OCI-M2 (cell line): Measurements from ENCODE around the gene CAMK4.
"Not testable (repeated sequence)": the region's sequence is repeated elsewhere in the genome, so short reads cannot be mapped to it uniquely, and the experiment has no call there.

Experiments
- DNase-seq: peaks from one replicate; lab custom pipeline; 2025; ENCODE audit not compliant: unreplicated experiment; lab: John Stamatoyannopoulos, UW

CAMK4 gene

DNA sequence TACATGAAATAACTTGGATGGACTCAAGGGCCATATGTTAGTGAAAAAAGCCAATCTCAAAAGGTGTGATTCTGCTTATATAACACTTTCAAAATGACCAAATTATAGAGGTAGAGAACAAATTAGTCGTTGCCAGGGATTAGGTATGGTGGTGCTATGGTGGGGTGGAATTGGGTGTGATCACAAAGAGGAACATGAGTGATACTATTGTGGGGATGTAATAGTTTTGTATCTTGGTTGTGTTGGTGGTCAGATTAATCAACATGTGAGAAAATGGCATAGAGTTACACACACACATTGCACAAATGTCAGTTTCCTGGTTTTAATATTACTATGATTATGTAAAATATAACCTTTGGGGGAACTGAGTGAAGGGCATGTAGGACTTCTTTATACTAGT lies 31.9 kb downstream of the CAMK4 start:
- no peak for DNase-seq

DNA sequence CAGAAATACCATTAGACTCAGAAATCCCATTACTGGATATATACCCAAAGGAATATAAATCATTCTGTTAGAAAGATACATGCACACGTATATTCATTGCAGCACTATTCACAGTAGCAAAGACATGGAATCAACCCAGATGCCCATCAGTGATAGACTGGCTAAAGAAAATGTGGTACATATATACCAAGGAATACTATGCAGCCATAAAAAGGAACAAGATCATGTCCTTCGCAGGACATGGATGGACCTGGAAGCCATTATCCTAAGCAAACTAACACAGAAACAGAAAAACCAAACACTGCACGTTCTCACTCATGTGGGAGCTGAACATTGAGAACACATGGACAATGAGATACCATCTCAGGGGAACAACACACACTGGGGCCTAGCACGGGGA lies 33.4 kb downstream of the CAMK4 start:
- DNase-seq = not testable (repeated sequence)

DNA sequence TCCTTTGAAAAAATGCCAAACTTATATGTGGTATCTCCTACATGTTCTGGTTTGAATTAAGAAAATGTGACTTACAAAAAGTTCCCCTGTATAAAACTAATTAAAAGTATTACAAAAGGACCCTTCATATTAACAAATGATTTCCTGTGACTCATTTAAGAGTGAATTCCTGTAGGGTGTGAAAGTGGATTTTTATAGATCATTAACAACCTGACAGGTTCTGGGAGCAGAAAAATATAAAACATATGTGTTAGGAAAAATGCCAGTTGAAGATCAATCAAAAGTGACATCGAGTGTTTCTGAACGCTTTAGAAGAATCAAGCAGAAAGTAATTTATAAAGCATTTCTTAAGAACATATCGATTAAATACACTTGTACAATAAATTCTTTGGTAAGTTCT lies 35.5 kb downstream of the CAMK4 start:
- no peak for DNase-seq

DNA sequence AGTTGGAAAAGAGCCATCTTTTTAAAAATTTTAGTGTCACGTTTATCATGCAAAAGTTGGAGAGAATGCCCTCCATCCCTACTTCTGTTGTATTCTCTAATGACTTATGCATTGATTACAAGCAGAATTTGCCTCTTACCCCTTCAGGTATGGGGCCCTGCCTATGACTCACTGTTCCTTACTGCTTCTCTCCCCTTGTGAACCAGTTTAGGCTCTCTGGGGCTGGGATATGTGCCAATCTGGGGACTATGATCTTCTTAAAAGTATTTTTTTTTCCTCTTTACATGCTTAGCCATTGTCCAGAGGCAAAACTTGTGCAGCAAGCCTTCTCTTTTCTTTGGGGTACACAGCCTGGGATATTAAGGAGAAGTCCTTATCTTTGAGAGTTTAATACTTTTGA lies 37.4 kb downstream of the CAMK4 start:
- DNase-seq = no peak

DNA sequence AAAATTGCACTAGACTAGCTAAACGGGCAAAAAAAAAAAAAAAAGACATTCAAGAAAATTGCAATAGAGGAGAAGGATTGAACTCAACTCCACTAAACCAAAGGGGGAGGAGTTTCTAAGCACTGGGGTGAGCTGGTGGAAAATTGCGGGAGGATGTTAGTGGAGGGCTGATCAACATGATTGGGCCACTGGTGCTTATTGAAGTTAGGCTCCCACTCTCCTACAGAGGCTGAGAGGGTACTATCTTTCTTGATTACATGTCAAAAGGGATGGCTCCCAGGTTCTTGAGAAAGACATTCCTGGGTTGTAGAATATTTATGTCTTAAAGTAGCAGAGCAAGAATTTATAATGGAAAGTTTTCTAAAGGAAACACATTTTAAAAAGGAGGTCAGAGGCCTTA lies 38.0 kb downstream of the CAMK4 start:
- no peak for DNase-seq

DNA sequence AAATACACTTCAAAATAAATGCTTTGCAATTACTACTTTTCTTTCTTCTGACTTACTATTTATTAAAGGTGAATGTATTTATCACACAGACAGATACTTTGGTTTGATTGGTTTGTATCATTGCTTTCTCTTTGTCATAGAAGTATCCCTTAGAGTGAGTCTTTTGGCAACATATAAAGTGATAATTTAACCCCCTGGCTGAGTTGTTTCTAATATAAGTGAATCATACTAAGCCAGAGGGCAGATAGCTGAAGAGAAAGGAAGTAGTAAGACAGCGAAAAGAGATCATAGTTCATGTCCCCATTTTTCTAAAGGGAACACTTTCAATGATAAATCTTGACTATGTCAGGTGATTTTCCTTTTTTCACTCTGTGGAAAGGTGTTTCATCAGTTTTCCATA lies 38.6 kb downstream of the CAMK4 start:
- no peak for DNase-seq

DNA sequence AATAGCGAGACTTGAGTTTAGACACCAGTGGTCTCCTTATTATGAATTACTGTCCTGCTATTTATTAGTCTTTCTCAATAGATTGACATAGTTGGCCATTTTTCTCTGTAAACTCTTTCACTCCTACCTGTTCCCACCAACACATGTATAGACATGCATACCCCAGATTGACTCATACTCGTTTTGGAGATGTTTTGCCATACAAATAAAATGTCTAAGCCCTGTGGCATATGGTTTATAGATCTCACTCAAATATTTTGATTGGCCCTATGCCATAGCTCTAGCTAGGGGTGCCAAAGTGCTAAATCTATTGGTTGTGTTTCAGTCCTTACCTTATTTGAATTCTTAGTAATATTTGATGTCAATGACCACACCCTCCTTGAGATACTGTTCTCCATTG lies 42.3 kb downstream of the CAMK4 start:
- no peak for DNase-seq

DNA sequence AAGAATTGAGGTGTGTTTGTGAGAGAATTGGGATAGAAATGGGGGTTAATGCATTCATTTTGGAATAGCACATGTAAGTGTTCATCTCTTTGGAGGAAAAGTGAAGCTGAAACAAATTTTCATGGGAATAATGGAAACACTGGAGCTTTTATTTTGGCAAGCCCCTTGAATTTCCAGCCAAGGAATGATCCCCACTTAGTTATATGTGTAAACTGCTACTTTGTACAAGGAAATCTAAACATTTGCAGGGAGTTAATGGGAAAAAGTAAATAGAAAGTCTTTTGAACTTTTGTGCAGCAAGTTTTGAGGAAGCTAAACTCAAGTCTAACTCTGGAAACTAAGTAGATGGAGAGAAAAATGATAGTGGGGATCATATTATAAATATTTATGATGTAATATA lies 44.1 kb downstream of the CAMK4 start:
- no peak for DNase-seq

DNA sequence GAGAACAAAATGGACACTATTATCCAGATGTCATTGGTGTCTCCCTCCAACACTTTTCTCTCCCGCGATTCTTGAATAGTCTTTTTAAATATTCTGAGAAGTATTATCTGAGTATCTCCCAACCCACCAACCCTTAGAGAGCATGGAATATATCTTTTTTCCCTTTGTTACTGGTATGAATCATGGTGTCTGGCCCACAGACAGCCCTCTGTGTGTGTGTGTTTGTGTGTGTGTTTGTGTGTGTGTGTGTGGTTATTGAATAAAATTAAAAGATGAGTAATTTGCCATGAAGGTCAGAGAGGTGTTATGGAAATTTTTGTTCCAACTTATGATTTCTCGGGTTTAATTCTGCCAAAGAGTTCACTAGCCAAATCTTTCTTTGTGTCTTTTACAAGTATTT lies 47.7 kb downstream of the CAMK4 start:
- DNase-seq = no peak

DNA sequence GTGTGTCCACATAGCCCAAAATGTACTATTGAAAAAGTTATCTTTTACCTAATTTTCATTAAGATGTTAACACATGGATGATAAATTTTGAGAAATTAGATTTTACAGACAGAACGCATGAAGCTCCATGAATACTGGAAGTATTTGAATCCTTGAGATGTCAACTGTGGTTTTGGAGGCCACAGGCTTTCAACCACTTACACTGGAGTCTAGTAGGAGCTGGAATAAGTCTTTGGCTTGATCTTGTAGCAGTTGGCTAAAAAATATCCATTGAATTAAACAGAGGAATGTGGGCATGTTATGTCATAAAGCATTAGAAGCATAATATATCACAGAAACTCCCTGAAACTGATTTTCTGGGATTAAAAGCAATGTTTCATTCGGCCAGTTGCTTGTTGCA lies 52.9 kb downstream of the CAMK4 start:
- no peak for DNase-seq

DNA sequence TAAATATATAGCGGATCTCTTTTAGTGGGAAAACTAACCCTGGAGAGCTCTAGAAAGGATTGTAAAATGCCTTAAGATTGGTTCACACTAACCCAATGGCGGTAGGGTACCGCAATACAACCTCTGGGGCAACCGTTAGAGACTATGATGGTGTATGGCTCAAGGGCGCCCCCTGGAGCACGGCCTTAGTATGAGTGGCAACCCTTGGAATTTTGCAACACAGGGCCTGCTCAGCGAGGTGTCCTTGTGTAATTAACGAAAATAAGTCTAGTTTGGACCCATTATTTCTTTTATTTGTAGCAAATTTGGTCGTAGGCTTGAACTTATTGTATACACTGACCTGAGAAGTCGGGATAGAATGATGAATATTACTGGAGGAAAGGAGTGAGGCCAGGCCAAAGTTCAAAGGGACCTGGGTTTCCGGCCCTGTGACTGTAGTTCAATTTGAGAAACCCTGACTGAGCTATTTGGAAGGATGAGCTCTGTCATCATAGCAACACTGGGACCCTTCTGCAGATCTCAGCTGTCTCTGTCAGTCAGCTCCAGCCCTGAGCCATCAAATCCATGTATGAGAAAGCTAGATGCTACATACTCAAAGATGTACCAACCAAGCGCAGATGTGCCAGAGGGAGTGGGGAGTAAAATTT lies 54.8 kb downstream of the CAMK4 start:
- no peak for DNase-seq

DNA sequence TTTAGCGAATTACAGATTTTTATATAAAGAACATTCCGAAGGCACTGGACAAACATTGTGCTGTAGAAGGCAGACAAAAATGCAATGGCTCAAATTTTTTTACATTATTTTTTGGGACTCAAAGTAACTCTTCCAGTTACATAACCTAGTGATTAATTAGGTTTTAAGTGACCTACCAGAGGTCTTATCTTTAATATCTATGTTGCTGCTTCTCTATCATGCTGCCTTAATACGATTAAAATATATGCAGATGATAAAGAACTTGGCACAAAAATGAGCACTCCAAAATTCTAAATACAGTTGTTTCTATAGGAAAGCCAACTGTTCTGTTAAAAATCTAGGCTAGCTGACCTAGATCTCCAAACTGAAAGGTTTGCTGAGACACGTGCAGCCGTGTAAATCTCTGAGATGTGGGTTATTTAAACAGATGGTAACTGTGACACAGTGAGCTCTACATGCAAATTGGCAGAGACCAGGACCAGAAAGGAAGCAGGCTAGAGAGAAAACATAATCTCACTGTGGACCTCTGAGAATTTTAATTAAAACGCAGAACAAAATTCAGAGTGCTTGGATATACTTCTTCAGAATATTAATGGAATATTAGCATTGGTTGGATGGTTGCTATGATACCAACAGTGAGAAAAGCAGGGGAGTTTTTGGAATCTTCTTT lies 56.2 kb downstream of the CAMK4 start:
- no peak for DNase-seq

DNA sequence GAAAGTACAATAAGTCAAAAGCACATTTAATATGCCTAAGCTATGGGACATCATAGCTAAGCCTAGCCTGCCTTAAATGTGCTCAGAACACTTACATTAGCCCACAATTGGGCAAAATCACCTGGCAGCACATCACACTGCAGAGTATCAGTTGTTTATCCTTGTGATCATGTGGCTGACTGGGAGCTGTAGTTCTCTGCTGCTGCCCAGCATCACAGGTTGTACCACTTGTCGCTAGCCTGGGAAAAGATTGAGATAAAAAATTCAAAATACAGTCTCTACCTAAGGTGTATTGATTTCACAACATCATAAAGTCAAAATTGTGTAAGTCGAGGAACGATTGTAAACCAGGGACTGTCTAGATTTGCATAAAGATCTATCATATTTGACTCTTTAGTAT lies 58.6 kb downstream of the CAMK4 start:
- DNase-seq = no peak

DNA sequence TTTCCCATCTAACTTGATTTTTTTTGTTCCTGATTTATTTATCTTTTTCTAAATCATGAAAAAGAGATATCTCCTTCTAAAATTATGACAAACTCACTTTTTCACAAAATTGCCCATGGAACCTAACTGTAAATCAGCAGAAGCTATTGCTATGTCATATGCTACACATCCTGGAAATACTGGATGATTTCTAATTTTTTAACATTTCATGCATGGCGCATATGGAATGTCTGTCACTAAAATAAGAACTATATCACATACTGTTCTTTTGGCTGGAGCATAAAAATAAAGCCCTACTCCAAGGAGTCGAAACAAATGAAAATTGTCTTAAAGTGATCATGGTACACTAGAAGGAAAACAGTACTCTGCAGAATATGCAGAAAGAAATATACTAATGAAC lies 60.6 kb downstream of the CAMK4 start:
- DNase-seq = no peak

DNA sequence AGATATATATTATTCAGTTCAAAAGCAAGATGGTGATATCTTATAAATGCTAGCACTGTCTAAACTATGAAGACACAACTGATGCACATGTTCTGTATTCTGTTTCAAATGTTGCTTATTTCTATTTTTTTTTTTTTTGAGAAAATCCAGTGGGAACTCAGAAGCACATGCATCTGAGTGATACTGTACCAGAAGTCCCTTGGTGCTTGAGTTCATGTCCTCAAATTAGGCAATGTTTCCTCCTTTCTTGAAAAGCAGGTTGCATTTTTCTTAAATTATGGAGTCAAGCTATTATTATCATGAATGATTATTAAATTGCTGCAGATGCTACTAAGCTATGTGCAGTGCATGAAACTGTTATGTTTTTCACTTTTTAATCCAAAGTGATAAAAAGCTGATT lies 70.4 kb downstream of the CAMK4 start:
- DNase-seq = no peak

DNA sequence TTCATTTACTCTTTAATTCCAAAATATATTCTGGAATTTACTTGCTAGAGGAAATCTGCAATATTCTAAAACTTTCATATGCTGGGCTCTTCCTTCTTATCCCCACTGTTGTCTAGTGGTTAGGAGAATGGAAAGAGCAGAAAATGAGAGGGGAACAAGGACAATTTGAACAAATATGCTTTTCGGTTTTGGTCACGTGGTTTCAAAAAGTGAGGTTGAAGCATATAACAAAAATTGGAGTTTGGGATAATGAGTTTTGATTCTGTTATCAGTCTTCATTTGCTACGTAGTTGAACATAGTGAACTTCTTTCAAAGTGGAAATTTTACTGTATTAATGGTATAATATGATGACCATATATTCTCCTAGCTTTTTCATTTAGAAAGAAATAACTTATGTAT lies 71.5 kb downstream of the CAMK4 start:
- DNase-seq = no peak

DNA sequence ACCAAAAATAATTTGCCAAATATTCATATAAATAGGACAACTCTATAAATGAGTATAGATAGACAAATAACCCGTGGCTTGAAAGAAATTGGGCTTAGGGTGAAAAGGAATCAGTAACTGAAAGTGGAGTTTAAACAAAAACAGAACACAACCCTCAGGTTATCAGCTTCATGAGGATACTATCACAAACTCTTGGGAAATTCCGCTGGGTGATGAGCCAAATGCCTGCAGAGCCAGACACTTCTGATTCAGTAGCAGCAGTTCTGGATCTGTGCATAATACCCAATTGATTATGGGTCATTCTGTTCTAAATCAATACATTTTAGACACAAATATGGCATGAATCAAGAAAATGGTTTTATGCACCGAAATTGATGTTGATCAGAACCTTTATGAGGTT lies 72.4 kb downstream of the CAMK4 start:
- DNase-seq = no peak

DNA sequence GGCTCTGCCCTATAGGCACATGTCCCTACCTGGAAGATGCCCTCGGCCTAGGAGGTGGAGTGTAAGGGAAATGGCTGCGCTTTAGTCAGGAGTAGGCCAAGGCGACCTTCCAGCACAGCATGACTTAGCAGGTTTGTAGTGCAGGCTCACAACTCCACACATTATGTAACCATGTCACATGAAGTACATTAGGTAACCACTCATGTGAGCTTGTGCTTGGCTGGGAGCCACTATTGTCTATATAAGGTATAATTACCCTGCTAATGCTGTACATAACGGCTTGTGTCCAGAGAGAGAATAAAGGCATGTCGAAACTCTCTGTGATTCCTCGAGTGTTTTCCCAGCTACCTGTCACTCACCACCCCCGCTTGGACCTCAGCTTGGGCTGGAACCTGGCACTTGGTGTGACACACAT lies 74.9 kb downstream of the CAMK4 start:
- no peak for DNase-seq

DNA sequence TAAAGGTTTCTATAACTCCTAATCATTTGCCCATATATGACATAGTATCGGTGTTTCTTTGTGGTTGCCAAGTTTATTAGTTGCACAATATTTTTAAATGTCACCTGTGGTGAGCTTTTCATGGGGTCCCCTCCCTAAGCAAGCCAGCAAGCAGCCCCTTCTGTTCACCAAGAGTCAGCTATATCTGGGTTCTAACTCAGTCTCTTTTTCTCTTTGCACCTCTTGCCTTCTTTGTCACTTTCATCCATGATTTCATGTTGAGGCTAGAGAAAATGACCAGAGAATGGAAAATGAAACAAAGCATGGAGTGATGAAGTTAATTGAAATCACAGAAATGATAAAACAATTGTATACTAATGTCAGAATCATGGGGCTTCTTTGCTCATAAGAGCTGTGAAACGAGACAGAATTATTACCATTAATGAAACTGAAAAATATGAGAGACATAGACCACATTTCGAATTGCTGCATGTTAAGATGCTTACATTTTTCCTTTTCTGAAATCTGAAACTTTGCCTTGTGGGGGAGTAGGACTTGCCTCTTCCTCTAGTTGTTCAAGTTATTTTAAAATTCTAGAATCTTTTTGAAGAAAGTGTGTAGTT lies 75.7 kb downstream of the CAMK4 start:
- DNase-seq = no peak

DNA sequence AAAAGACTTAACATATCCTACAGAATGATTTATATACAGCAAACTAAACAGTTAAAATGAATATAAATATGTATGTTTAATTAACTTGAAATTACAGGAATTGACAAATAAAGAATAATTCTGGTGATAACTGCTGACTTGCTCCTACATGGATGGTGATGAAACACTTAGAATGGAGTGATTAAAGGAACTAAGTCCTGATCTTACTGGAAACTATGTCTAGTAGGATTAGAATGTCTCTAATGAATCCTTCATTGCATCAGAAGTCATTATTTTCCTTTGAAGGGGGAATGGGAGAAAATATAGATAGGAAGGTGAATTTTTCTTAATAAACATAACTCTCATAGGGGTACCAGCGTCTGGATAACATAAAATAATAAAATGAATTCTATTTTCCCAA lies 77.1 kb downstream of the CAMK4 start:
- DNase-seq = no peak

DNA sequence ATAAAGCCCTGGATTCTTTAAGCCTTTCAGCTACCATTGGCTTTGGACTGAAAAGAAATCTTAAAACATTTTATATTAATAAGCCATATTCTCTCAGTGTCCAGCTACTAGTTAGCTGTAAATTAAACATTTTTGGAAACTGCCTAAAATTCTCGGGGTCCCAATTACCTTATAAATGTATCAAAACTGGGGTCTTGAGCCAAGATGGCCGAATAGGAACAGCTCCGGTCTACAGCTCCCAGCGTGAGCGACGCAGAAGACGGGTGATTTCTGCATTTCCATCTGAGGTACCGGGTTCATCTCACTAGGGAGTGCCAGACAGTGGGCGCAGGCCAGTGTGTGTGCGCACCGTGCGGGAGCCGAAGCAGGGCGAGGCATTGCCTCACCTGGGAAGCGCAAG lies 77.9 kb downstream of the CAMK4 start:
- DNase-seq = not testable (repeated sequence)

DNA sequence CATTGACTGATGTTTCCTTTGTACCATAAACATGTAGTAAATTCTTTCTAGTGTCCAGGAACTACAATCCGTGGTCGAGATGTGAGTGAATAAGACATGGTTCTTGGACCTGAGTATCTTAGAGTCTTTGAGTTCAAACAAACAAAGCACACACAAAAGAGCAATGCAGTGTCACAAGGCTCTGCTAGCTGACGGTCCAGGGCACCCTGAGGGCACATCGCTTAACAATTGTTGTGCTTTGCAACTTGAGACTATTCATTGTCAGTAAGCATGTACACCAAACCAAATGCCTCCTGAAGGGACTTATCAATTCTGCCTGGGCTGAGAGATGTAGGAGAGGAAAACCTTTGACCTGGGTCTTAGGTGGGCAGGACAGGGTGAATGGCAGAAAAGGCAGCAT lies 84.8 kb downstream of the CAMK4 start:
- no peak for DNase-seq

DNA sequence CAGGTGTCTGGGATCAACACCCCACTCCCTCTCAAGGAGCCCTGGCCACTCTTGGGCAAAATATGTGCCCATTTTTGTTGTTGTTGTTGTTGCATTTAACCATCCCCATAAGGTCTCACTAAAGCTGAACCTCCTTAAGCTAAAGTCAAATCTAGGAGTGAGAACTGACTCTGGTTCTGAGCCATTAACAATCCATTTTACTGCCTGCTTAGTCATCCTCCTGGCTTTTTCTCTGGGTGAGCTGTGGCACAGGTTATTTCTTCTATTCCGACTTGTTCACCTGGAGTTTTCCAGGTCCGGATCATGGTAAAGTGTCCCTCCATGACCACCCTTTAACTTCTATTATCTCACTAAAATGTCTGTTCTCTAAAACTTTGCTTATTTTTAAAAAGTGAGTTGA lies 85.2 kb downstream of the CAMK4 start:
- no peak for DNase-seq
